Endothelial cell (in vitro differentiated cells): Measurements from ENCODE around the gene PLEKHA7. TPM values are rescaled to one million over a fixed set of nuclear protein-coding genes. Genes with fewer than 3 reads are reported as not detected.

Experiments used
- DNase-seq: peaks from one replicate; pipeline ENCODE4 v3.0.0; 2021; ENCODE audit warnings: low spot score
- H3K27ac Mint-ChIP-seq: one replicate; pipeline ENCODE4 v1.8.0; 2021; ENCODE audit warnings: mixed read lengths, inconsistent platforms; ENCODE audit not compliant: unreplicated experiment
- H3K27me3 Mint-ChIP-seq: one replicate; pipeline ENCODE4 v1.8.0; 2021; ENCODE audit warnings: mild to moderate bottlenecking, moderate library complexity, mixed read lengths, inconsistent platforms; ENCODE audit not compliant: unreplicated experiment
- H3K36me3 Mint-ChIP-seq: one replicate; pipeline ENCODE4 v1.8.0; 2021; ENCODE audit warnings: mild to moderate bottlenecking, low read depth, mixed read lengths, inconsistent platforms; ENCODE audit not compliant: unreplicated experiment
- H3K4me1 Mint-ChIP-seq: one replicate; pipeline ENCODE4 v1.8.0; 2021; ENCODE audit warnings: mild to moderate bottlenecking, mixed read lengths, inconsistent platforms; ENCODE audit not compliant: unreplicated experiment
- H3K4me3 Mint-ChIP-seq: one replicate; pipeline ENCODE4 v1.8.0; 2021; ENCODE audit warnings: mild to moderate bottlenecking, mixed read lengths, inconsistent platforms; ENCODE audit not compliant: unreplicated experiment
- H3K9me3 Mint-ChIP-seq: one replicate; pipeline ENCODE4 v1.8.0; 2021; ENCODE audit warnings: mixed read lengths, inconsistent platforms; ENCODE audit not compliant: unreplicated experiment
- total RNA-seq: library from RNA; stranded (reverse); fragmentation: NEBNext Ultra II Directional; extraction: Animal tissue kit (Norgen Biotek cat#: 25700); gene quantifications from one replicate; pipeline ENCODE4 v1.2.1, GENCODE V29; 2021; ENCODE audit not compliant: unreplicated experiment
- TF ChIP-seq, protein P1 (sequence below): fragments of 200-600 bp; sonication (generic); IDR thresholded peaks from one replicate; pipeline ENCODE4 v1.5.0; 2021; ENCODE audit warnings: antibody characterized with exemption; ENCODE audit not compliant: unreplicated experiment

PLEKHA7 gene
- total RNA-seq, 1 donor from 2014 or later, result 8.2 TPM

DNA sequence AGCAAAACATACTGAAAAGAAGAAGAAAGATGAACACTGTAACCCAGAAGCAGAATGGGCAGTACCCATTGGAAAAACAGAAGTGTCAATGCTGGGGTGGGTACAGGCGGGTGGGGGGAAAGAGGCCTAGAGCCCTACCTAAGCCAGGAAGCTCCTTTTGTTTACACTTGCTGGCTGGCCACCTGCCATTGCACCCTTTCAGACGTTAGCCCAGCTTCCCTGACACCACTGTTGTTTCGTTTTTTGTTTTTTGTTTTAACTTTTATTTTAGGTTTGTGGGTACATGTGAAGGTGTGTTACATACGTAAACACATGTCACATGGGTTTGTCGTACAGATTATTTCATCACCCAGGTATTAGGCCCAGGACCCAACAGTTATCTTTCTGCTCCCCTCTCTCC lies 55.4 kb downstream of the PLEKHA7 start:
- Mint-ChIP-seq H3K4me1 (peaks cover 9% of the 10 kb centered on the region), H3K36me3 (no peaks in the 10 kb centered on the region), H3K9me3 (no peaks in the 10 kb centered on the region), H3K4me3 (no peak overlapping the region), H3K27ac (no peak overlapping the region), H3K27me3 (peaks cover 3% of the 10 kb centered on the region)
- no peak for DNase-seq
- TF ChIP-seq, protein P1, sequence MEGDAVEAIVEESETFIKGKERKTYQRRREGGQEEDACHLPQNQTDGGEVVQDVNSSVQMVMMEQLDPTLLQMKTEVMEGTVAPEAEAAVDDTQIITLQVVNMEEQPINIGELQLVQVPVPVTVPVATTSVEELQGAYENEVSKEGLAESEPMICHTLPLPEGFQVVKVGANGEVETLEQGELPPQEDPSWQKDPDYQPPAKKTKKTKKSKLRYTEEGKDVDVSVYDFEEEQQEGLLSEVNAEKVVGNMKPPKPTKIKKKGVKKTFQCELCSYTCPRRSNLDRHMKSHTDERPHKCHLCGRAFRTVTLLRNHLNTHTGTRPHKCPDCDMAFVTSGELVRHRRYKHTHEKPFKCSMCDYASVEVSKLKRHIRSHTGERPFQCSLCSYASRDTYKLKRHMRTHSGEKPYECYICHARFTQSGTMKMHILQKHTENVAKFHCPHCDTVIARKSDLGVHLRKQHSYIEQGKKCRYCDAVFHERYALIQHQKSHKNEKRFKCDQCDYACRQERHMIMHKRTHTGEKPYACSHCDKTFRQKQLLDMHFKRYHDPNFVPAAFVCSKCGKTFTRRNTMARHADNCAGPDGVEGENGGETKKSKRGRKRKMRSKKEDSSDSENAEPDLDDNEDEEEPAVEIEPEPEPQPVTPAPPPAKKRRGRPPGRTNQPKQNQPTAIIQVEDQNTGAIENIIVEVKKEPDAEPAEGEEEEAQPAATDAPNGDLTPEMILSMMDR, result no peak

DNA sequence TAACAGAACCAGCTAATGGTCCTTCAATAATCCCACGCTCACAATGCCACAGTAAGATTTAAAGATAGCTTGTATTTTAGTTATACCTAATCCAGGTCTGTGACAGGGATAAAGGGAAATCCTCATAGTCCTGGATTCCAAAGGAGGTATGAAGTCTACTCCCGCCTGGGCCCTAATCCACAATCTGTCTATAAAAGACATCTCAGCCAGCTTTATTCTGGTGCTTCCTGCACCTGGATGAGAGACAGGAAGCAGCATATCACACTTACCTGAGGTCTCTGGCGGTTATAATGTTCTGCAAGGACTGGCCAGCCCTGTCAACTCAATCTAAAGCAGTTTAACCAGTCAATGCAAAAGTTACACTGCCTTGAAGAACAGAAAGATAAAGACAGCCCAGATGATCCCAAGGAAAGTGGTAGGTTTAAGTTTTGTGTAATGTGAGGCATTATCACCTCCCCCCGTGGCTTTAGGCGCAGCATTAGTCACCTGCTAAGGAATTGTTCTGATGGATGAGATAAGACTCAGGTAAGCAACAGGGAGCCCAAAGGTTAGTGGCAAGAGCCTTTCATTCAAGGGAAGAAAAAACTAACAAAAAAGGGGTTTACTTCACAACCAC lies 57.6 kb downstream of the PLEKHA7 start:
- no peak overlapping the region for H3K27ac Mint-ChIP-seq

DNA sequence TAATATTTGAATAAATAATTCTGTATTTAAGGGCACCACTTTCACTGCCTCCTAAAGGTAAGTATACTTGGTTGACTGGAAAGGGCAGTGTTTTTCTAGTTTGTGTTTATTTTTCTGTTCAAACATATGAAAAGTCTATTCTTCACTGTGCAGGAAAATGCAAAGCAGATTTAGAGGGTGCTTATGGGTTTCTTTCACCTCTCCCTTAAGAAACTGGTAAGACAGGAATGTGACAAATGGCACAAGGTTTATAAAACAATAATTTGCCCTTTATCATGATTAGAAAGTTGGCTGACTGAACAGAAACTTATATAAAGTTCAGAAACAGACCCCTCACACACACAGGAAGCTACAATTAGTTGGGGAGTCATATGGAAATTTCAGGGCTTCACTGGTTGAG lies 60.6 kb downstream of the PLEKHA7 start:
- no peak for DNase-seq
- no peaks in the 10 kb centered on the region for H3K27me3 Mint-ChIP-seq
- H3K4me3 Mint-ChIP-seq, result no peak overlapping the region
- H3K4me1 Mint-ChIP-seq, result peaks cover 28% of the 10 kb centered on the region
- no peaks in the 10 kb centered on the region for H3K9me3 Mint-ChIP-seq
- H3K27ac Mint-ChIP-seq, result peak overlapping the region; percentile 1
- H3K36me3 Mint-ChIP-seq, result no peaks in the 10 kb centered on the region
- TF ChIP-seq, protein P1, result no peak

More for the DNA sequence above, 57.6 kb downstream of the PLEKHA7 start:
- Mint-ChIP-seq H3K27me3 (no peaks in the 10 kb centered on the region), H3K4me1 (peaks cover 18% of the 10 kb centered on the region), H3K9me3 (no peaks in the 10 kb centered on the region), H3K36me3 (no peaks in the 10 kb centered on the region), H3K4me3 (no peak overlapping the region)
- TF ChIP-seq, protein P1, result no peak
- no peak for DNase-seq

DNA sequence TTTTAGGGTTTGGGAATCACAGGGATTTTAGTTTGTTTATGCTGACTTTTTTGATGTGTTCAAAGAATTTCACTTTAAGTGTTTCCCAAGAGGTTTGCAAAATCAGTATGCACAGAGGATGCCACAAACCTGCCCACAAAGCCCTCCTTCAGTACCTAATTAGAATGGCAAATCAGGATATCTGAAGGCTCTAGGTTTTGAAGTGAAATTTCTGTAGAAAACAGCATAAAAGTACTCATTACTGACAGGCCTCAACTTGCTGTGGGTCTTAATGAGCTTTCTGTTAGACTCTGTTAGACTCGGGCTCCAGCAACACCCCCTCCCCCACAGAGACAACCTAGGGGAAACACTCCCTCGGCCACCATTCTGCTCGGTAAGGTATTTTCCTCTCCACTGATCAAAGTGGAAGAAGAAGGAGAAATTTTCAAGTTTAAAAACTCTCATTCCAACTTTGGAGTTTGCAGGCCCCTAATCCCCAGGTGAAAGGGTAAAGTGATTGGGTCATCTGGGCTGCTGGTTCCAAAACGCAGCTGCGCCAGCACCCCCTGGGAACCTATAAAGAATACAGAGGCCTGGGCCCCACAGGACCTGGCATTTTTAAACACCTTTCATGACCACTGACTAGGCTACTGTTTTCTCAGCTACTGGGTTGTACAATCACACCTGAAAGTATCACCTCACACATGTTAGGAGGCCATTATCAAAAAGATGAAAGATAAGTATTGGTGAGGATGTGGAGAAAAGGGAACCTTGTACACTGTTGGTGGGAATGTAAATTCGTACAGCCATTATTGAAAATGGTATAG lies 67.5 kb downstream of the PLEKHA7 start:
- TF ChIP-seq, protein P1, result no peak
- Mint-ChIP-seq H3K9me3 (no peaks in the 10 kb centered on the region), H3K4me1 (peaks cover 19% of the 10 kb centered on the region), H3K36me3 (no peaks in the 10 kb centered on the region), H3K27ac (no peak overlapping the region), H3K4me3 (no peak overlapping the region), H3K27me3 (no peaks in the 10 kb centered on the region)
- DNase-seq, result no peak
